Measurements from ENCODE around the gene RACK1.
"Not testable (repeated sequence)": the region's sequence is repeated elsewhere in the genome, so short reads cannot be mapped to it uniquely, and the experiment has no call there.

The RACK1 gene

DNA sequence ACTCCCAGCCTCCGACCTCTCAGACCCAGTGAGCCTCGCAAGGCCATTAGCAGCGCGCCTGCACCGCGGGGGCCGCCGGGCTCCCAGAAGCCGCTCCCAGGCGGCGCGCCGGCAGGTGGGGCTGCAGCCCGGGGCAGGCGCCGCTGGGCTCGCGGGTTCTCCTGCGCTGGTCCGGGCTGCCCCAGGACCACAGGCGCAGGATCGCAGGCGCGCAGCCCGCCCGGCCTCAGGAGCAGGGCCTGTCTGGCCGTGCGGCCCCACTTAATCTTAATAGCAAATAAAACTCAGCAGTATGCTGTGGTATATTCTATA, 29.7 kb upstream of the RACK1 start:
- H3K4me1 ChIP-seq (ENCODE audit: control insufficient read depth, insufficient read depth, low read length, unreplicated experiment); H2AFZ ChIP-seq (ENCODE audit: low read length, unreplicated experiment); H3K4me3 ChIP-seq (ENCODE audit: low read depth, low read length); H3K36me3 ChIP-seq (ENCODE audit: insufficient read depth, low read length); H3K27ac ChIP-seq (ENCODE audit: low read depth, low read length); H3K27me3 ChIP-seq (ENCODE audit: insufficient read depth, low read length); H3K79me2 ChIP-seq (ENCODE audit: control insufficient read depth, insufficient read depth, low read length, unreplicated experiment): not testable (repeated sequence)

DNA sequence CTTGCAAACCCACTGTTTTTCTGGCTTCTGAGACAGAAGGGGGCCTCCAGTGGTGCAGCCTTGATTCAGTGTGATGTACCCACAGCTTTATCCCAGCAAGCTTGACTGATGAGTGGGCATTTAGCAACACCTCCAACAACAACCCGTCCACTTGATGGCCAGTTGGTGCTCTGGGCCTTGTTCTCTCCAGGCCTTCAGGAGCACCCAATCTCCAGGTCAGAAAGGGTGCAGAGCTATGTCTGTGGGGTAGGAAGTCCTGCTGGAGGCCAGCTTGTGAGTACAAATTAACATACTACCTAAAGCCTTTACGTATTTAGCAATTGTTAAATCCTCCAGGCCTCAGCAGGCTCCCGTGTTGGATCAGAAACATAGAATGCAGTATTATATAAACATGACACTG, 27.4 kb upstream of the RACK1 start:
- Histone ChIP-seq H3K27ac (ENCODE audit: low read depth, low read length) (no peak overlapping the region), H3K4me3 (ENCODE audit: low read depth, low read length) (no peak overlapping the region), H3K36me3 (ENCODE audit: insufficient read depth, low read length) (no peaks in the 10 kb centered on the region), H3K79me2 (ENCODE audit: control insufficient read depth, insufficient read depth, low read length, unreplicated experiment) (no peaks in the 10 kb centered on the region), H3K27me3 (ENCODE audit: insufficient read depth, low read length) (no peaks in the 10 kb centered on the region), H2AFZ (ENCODE audit: low read length, unreplicated experiment) (no peak overlapping the region), H3K4me1 (ENCODE audit: control insufficient read depth, insufficient read depth, low read length, unreplicated experiment) (no peaks in the 10 kb centered on the region)

DNA sequence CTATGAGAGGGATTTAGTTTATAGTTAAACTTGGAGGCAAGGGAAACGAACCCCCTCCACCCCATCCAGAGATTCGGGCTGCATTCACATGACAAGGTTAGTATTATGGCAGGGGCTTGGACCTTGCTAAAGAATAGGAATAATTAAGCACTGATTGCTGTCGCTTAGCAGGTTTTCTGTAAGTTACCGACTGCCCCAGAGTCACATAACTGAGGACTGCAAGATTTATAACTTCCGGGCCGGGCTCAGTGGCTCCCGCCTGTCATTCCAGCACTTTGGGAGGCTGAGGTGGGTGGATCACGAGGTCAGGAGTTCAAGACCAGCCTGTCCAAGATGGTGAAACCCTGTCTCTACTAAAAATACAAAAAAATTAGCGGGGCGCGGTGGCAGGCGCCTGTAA, 24.2 kb upstream of the RACK1 start:
- H3K79me2 ChIP-seq (ENCODE audit: control insufficient read depth, insufficient read depth, low read length, unreplicated experiment); H3K4me3 ChIP-seq (ENCODE audit: low read depth, low read length); H3K27ac ChIP-seq (ENCODE audit: low read depth, low read length); H3K27me3 ChIP-seq (ENCODE audit: insufficient read depth, low read length); H2AFZ ChIP-seq (ENCODE audit: low read length, unreplicated experiment); H3K4me1 ChIP-seq (ENCODE audit: control insufficient read depth, insufficient read depth, low read length, unreplicated experiment); H3K36me3 ChIP-seq (ENCODE audit: insufficient read depth, low read length): not testable (repeated sequence)

DNA sequence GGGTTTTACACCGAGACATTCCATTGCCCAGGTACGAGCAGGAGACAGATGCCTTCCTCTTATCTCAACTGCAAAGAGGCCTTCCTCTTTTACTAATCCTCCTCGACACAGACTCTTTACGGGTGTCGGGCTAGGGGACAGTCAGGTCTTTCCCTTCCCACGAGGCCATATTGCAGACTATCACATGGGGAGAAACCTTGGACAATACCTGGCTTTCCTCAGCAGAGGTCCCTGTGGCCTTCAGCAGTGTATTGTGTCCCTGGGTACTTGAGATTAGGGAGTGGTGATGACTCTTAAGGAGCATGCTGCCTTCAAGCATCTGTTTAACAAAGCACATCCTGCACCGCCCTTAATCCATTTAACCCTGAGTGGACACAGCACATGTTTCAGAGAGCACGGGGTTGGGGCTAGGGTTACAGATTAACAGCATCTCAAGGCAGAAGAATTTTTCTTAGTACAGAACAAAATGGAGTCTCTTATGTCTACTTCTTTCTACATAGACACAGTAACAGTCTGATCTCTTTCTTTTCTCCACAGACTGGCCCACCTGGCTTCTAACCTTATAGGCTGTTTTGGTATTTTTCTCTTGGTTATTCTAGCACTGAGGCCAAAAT, 23.7 kb upstream of the RACK1 start:
- H3K4me3 ChIP-seq (ENCODE audit: low read depth, low read length); H2AFZ ChIP-seq (ENCODE audit: low read length, unreplicated experiment); H3K4me1 ChIP-seq (ENCODE audit: control insufficient read depth, insufficient read depth, low read length, unreplicated experiment); H3K27ac ChIP-seq (ENCODE audit: low read depth, low read length); H3K36me3 ChIP-seq (ENCODE audit: insufficient read depth, low read length); H3K79me2 ChIP-seq (ENCODE audit: control insufficient read depth, insufficient read depth, low read length, unreplicated experiment); H3K27me3 ChIP-seq (ENCODE audit: insufficient read depth, low read length): not testable (repeated sequence)

DNA sequence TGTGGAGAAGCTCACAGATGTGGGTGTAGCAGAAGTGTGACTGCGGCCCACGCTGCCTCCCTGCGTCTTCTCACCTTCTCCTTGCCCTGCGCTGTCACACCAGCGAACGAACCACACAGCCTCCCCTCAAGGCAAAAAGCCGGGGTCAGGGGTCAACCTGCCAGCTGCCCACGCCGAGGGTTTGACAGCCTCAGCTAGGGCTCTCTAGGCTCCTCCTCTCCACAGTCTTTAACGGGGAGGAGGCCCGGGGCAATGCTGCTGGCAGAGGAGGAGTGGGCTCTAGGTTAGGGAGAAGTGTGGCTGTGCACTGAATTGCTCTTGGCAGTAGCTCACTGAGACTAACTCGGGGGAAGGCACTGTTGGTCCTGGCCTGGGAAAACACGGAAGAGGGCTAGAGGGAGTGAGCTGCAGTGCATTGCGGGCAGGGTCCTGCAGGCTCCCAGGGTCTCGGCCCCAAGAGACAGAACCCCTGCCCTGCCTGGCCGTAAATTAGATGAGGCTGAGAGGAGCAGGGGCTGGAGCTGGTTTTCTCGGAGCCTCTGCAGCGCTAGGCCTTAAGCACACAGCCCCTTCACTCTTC, 21.5 kb upstream of the RACK1 start:
- Histone ChIP-seq H3K4me1 (ENCODE audit: control insufficient read depth, insufficient read depth, low read length, unreplicated experiment) (no peaks in the 10 kb centered on the region), H2AFZ (ENCODE audit: low read length, unreplicated experiment) (no peak overlapping the region), H3K27ac (ENCODE audit: low read depth, low read length) (no peak overlapping the region), H3K4me3 (ENCODE audit: low read depth, low read length) (no peak overlapping the region), H3K79me2 (ENCODE audit: control insufficient read depth, insufficient read depth, low read length, unreplicated experiment) (peaks cover 14% of the 10 kb centered on the region), H3K27me3 (ENCODE audit: insufficient read depth, low read length) (no peaks in the 10 kb centered on the region), H3K36me3 (ENCODE audit: insufficient read depth, low read length) (no peaks in the 10 kb centered on the region)

DNA sequence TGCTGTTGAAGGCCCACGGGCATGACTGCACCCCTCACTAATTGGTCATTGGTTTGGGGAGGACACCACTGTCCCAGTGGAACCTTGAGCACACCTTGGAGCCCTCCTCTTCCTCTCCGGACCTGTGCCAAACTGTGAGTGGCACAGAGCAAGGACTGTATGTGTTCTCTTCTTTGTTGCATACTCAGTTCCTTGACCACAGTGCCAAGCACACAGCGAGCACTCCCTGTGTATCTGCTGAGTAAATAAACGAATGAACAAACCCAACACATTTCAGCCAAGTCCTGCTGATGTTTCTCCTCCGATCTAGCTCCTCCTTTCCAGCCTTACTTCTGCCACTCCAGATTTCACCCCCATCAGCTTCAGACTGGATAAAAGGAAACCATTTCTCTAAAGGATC, 19.9 kb upstream of the RACK1 start:
- H3K27ac ChIP-seq (ENCODE audit: low read depth, low read length): no peak overlapping the region
- no peak overlapping the region for H2AFZ ChIP-seq (ENCODE audit: low read length, unreplicated experiment)
- no peaks in the 10 kb centered on the region for H3K27me3 ChIP-seq (ENCODE audit: insufficient read depth, low read length)
- no peaks in the 10 kb centered on the region for H3K36me3 ChIP-seq (ENCODE audit: insufficient read depth, low read length)
- peaks cover 29% of the 10 kb centered on the region for H3K79me2 ChIP-seq (ENCODE audit: control insufficient read depth, insufficient read depth, low read length, unreplicated experiment)
- no peaks in the 10 kb centered on the region for H3K4me1 ChIP-seq (ENCODE audit: control insufficient read depth, insufficient read depth, low read length, unreplicated experiment)
- no peak overlapping the region for H3K4me3 ChIP-seq (ENCODE audit: low read depth, low read length)

DNA sequence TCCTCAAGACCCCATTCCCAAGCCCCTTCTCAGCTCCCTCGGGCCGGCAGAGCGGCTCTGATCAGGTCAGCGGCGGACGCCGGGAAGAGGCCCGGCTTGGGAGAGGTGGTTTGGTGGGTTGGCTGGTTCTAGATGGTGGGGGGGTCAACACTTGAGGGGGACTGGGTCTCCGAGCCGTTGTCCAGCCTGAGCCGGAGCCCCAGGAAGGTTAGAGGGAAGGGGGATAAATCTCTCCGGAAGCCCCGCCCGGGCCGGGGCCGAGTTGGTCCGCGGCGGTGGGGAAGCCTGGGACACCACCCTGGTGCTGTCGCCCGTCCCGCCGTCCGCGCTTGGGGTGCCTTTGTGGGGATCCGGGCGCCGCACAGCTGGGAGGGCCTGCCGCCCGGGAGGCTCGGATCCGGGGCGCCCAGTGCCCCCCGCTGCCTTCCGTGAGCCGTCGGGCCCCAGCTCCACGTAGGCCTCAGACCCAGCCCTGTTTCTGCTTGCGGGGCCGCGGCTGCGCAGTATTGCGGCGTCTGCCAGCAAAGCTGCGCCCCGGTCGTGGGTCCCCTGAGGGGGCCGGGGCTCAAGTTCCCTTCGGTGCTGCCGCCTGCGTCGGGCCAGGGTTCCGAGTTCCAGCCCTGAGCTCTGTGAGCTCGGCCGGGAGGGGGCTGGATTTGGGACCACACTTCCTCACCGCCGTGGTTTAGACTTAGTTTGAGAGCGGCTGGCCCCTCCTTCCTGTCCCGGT, 17.8 kb upstream of the RACK1 start:
- H3K27ac ChIP-seq (ENCODE audit: low read depth, low read length): peak overlapping the region; percentile 90
- H3K36me3 ChIP-seq (ENCODE audit: insufficient read depth, low read length): 0 out of 2 replicates have a peak, but pooled peaks cover 6% of the 10 kb centered on the region
- H3K4me3 ChIP-seq (ENCODE audit: low read depth, low read length): peak overlapping the region; percentile 95
- H3K79me2 ChIP-seq (ENCODE audit: control insufficient read depth, insufficient read depth, low read length, unreplicated experiment): peaks cover 49% of the 10 kb centered on the region
- H2AFZ ChIP-seq (ENCODE audit: low read length, unreplicated experiment): peak overlapping the region; percentile 94
- H3K4me1 ChIP-seq (ENCODE audit: control insufficient read depth, insufficient read depth, low read length, unreplicated experiment): peaks cover 10% of the 10 kb centered on the region
- no peaks in the 10 kb centered on the region for H3K27me3 ChIP-seq (ENCODE audit: insufficient read depth, low read length)

DNA sequence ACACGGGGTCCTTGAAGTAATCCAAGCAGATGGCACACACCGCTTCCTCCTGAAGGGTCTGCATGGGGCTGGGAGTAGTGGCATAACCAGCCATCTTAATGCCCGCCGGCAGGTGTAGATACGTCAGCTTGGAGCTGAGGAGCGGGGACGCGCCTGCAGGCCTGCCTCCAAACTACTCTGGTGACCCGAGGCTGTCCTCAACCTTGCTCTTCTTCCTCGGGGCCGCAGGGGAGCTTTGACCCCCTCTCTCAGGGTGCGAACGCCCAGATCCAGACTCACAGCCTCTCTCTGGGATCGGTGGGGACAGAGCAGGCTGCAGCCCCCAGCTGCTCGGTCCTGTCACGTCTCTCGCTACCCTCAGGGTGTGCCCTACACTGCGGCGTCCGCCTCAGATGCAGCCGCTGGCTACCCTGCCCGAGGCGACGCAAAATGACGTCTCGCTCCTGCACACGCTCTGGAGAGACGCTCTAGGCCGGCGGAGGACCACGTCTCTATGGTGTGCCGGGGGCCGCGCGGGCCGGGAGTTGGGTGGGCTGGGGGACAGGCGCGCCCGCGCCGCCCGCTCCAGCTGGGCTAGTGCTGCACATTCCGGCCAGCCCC, 17.1 kb upstream of the RACK1 start, which contains the start of gene TRIM52:
Gene TRIM52, minus strand, starts transcription at position 424 of the 600 bp plus-strand sequence. Its CDS starts 330 bp downstream, at position 94.
- Histone ChIP-seq H3K4me1 (ENCODE audit: control insufficient read depth, insufficient read depth, low read length, unreplicated experiment) (peaks cover 15% of the 10 kb centered on the region), H3K4me3 (ENCODE audit: low read depth, low read length) (peak within 1 kb of the TSS; percentile 95), H3K27me3 (ENCODE audit: insufficient read depth, low read length) (no peaks in the 10 kb centered on the region), H3K27ac (ENCODE audit: low read depth, low read length) (peak within 1 kb of the TSS; percentile 90), H3K36me3 (ENCODE audit: insufficient read depth, low read length) (0 out of 2 replicates have a peak, but pooled peaks cover 7% of the 10 kb centered on the region), H2AFZ (ENCODE audit: low read length, unreplicated experiment) (peak within 1 kb of the TSS; percentile 94), H3K79me2 (ENCODE audit: control insufficient read depth, insufficient read depth, low read length, unreplicated experiment) (peaks cover 56% of the 10 kb centered on the region)

DNA sequence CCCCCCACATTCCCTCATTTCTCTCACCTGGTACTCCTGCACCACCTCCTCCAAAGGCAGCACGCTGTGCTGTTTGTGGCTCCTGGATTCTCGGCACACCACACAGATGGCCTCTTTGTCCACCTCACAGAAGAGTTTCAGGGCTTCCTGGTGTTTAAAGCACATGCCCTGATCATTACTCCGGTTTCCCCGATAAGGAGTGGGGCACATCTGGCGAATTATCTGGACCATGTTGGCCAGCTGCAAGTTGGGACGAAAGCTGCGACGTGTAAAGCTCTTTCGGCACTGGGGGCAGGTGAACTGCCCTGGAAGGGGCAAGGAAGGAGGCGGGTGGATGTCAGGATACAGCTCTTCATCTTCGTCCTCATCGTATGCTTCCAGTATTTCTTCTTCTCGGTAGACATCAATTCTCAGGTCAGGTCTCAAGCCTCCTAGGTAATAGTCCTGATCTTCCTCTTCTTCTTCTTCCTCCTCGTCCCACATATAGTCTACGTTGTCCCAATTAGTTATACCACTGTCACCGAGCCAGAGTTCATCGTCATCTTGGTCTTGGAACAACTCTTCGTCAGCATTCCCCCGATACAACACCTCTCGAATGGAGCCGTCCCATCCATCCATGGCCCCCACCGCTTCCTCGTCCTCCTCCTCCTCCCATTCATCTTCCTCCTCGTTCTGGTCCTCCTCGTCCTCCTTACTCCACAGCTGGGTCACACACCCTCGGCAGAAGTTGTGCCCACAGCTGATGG, 16.4 kb upstream of the RACK1 start:
- H2AFZ ChIP-seq (ENCODE audit: low read length, unreplicated experiment): peak overlapping the region; percentile 47
- peak overlapping the region; percentile 95 for H3K4me3 ChIP-seq (ENCODE audit: low read depth, low read length)
- H3K4me1 ChIP-seq (ENCODE audit: control insufficient read depth, insufficient read depth, low read length, unreplicated experiment): peaks cover 20% of the 10 kb centered on the region
- H3K27ac ChIP-seq (ENCODE audit: low read depth, low read length): peak overlapping the region; percentile 90
- H3K27me3 ChIP-seq (ENCODE audit: insufficient read depth, low read length): no peaks in the 10 kb centered on the region
- H3K36me3 ChIP-seq (ENCODE audit: insufficient read depth, low read length): 0 out of 2 replicates have a peak, but pooled peaks cover 9% of the 10 kb centered on the region
- H3K79me2 ChIP-seq (ENCODE audit: control insufficient read depth, insufficient read depth, low read length, unreplicated experiment): peaks cover 63% of the 10 kb centered on the region

DNA sequence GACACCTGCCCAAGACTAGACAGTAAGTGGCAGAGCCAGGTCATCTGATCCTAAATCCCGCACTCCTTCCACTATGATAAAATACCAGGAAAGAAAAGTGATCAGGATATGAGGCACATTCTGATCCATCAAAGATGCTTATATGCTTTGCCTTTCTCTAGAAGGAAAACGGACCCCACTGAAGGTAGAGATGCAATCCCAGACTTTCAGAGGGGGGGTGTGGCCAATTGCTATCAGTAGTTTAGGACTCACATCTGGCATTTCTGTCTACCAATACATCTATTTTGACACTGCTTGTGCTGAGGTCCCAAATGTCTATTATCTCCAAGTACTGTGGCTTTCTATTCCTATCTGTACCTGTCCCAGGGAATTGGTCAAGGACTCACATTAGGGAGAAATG, 15.6 kb upstream of the RACK1 start:
- H3K4me3 ChIP-seq (ENCODE audit: low read depth, low read length): peak overlapping the region; percentile 95
- H3K79me2 ChIP-seq (ENCODE audit: control insufficient read depth, insufficient read depth, low read length, unreplicated experiment): peaks cover 71% of the 10 kb centered on the region
- H3K4me1 ChIP-seq (ENCODE audit: control insufficient read depth, insufficient read depth, low read length, unreplicated experiment): peaks cover 27% of the 10 kb centered on the region
- no peak overlapping the region for H3K27ac ChIP-seq (ENCODE audit: low read depth, low read length)
- no peak overlapping the region for H2AFZ ChIP-seq (ENCODE audit: low read length, unreplicated experiment)
- peaks cover 14% of the 10 kb centered on the region for H3K36me3 ChIP-seq (ENCODE audit: insufficient read depth, low read length)
- H3K27me3 ChIP-seq (ENCODE audit: insufficient read depth, low read length): no peaks in the 10 kb centered on the region

Data from ACC112 (cell line).